ENCODE results near the gene APLP1. TPM values are rescaled to one million over a fixed set of nuclear protein-coding genes. Genes with fewer than 3 reads are reported as not detected.
A peak's percentile ranks its signal among the peaks of the same experiment; 100 is the strongest.

Gene APLP1
- total and polyA plus RNA-seq, 2 of the 4 experiments (the other 2 are of a cell fraction), result 4.7 to 41.0 TPM

DNA sequence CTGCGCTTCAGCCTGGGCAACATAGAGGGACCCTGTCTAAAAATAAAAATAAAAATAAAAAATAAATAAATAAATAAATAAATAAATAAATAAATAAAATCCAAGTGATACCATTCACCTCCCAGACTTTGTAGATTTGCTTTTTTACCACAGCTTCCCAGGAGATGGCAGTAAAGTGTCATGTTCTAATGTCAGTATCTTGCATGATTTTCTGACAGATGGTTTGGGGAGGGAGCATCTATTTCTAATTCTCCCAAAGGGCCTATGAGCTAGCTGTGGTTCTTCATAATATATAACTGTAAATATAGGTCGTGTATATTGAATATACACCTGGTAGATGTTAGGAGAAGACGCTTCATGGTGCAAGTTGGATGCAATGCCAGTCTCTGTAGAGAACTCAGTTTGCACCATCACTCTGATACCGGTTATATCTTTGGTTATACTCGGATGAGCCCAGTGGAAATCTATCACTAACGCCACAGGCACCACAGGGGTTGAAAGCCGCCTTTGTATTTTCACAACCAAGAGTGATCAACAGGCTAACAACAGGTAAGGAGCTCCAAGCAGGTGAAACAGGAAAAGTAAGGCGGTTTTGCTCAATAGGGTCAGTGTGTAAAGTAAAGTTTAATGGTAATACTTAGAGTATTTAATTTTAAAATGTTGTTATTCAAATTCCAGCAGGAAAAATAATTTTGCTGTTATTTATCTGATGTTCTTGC lies 13.9 kb downstream of the APLP1 start:
- Histone ChIP-seq H3K9ac (ENCODE audit: low read depth, low read length) (no peak overlapping the region), H3K27me3 (ENCODE audit: control insufficient read depth, insufficient read depth, low read length) (no peaks in the 10 kb centered on the region), H3K4me2 (ENCODE audit: low read depth, low read length) (no peak overlapping the region), H2BK5ac (ENCODE audit: low read depth, low read length, poor library complexity, severe bottlenecking) (no peak overlapping the region), H3K4ac (ENCODE audit: low read depth, low read length) (no peak overlapping the region), H4K5ac (ENCODE audit: low read depth, low read length) (no peak overlapping the region), H3K79me1 (ENCODE audit: low read depth in 1 of 2, low read length in 2 of 2) (no peaks in the 10 kb centered on the region), H4K8ac (ENCODE audit: low read depth in 2 of 2, low read length in 2 of 2) (no peak overlapping the region), H3K23ac (ENCODE audit: low read depth, low read length) (no peak overlapping the region), H3K18ac (ENCODE audit: low read depth, low read length) (no peak overlapping the region), H3K14ac (replicated peaks; ENCODE audit: low read depth, low read length) (no peak overlapping the region), H3K4me1 (ENCODE audit: control insufficient read depth, insufficient read depth, low read length) (no peaks in the 10 kb centered on the region), H2AFZ (replicated peaks; ENCODE audit: low read length, poor library complexity) (no peak overlapping the region), H2AK9ac (replicated peaks; ENCODE audit: low read depth, low read length, poor library complexity) (no peak overlapping the region), H4K91ac (ENCODE audit: insufficient read depth, low read depth, low read length) (no peak overlapping the region), H2BK120ac (ENCODE audit: low read depth, low read length) (no peak overlapping the region), H2BK20ac (ENCODE audit: low read depth, low read length) (no peak overlapping the region), H3K36me3 (ENCODE audit: control insufficient read depth, insufficient read depth, low read length) (0 out of 2 replicates have a peak, but pooled peaks cover 2% of the 10 kb centered on the region), H2AK5ac (ENCODE audit: low read depth, low read length) (no peak overlapping the region), H3K9me3 (ENCODE audit: control insufficient read depth, insufficient read depth, low read length) (no peaks in the 10 kb centered on the region), H3K27ac (ENCODE audit: insufficient read depth, low read length) (no peak overlapping the region), H3K56ac (ENCODE audit: extremely low read depth, insufficient read depth, low read length) (no peak overlapping the region), H3K9me1 (ENCODE audit: insufficient read depth, low read length) (no peaks in the 10 kb centered on the region), H2BK15ac (ENCODE audit: low read depth, low read length) (no peak overlapping the region), H3K4me3 (ENCODE audit: insufficient read depth, low read depth, low read length) (no peak overlapping the region), H4K20me1 (ENCODE audit: insufficient read depth, low read length) (peaks cover 5% of the 10 kb centered on the region)
- no peak for TF ChIP-seq POLR2A (IDR thresholded peaks at IDR 0.05; ENCODE audit: low read depth, low read length)
- TF ChIP-seq SMC3 (IDR thresholded peaks at IDR 0.05; ENCODE audit: low read depth, low read length), result peak; percentile 93
- TF ChIP-seq RAD21 (IDR thresholded peaks at IDR 0.05; ENCODE audit: low read length), result peak; percentile 80
- TF ChIP-seq MXI1 (IDR thresholded peaks at IDR 0.05; ENCODE audit: borderline replicate concordance, low read depth, low read length), result no peak
- no peak for TF ChIP-seq RCOR1 (IDR thresholded peaks at IDR 0.05; ENCODE audit: insufficient replicate concordance, low read length)
- TF ChIP-seq, protein P1, sequence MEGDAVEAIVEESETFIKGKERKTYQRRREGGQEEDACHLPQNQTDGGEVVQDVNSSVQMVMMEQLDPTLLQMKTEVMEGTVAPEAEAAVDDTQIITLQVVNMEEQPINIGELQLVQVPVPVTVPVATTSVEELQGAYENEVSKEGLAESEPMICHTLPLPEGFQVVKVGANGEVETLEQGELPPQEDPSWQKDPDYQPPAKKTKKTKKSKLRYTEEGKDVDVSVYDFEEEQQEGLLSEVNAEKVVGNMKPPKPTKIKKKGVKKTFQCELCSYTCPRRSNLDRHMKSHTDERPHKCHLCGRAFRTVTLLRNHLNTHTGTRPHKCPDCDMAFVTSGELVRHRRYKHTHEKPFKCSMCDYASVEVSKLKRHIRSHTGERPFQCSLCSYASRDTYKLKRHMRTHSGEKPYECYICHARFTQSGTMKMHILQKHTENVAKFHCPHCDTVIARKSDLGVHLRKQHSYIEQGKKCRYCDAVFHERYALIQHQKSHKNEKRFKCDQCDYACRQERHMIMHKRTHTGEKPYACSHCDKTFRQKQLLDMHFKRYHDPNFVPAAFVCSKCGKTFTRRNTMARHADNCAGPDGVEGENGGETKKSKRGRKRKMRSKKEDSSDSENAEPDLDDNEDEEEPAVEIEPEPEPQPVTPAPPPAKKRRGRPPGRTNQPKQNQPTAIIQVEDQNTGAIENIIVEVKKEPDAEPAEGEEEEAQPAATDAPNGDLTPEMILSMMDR (conservative IDR thresholded peaks at IDR 0.05; ENCODE audit: low read depth, low read length), result peak; percentile 75
- ChIA-PET CTCF (interaction anchor here (0.5 to 1.9 kb wide), 3 partner anchors 49 to 166 kb away, joined by 3 to 4 read pairs (median 4); no protein-coding TSS in a partner anchor), POLR2A (ENCODE audit: unreplicated experiment) (no interaction called here)
- no TSS peak for BruUV-seq (replicated peaks)
- intact Hi-C loops (cut with micrococcal nuclease) (loop anchor here (1.0 kb wide), 1 partner anchor 49 kb away; no protein-coding TSS in a partner anchor), in situ Hi-C loops (cut with MboI; ENCODE audit: low sequenced_read_pairs) (no loop called here), dilution Hi-C loops (cut with HindIII; ENCODE audit: low sequenced_read_pairs, unreplicated experiment) (no loop called here)
- ATAC-seq (ENCODE audit: low read depth) (peak; percentile 64), DNase-seq (peak; percentile 81)
- no CpG with 5 or more reads among the region's 8 CpGs for WGBS, 2 experiments (ENCODE audit: extremely low coverage in 2 of 2, insufficient read length in 1 of 2)

Data from IMR-90 (cell line).